ENCODE results near the gene TGFB2.

The TGFB2 gene

GRCh38 chr1:218394989-218395388 is 49.9 kb downstream of the TGFB2 start:
- DNase-seq, result no peak

GRCh38 chr1:218395916-218396315 is 50.8 kb downstream of the TGFB2 start:
- no peak for DNase-seq

- DNase-seq, result no peak
Observed at GRCh38 chr1:218397752-218398339, 52.7 kb downstream of the TGFB2 start.

- DNase-seq, result no peak
Observed at GRCh38 chr1:218400624-218401023, 55.5 kb downstream of the TGFB2 start.

- no peak for DNase-seq
Observed at GRCh38 chr1:218401441-218401997, 56.4 kb downstream of the TGFB2 start.

GRCh38 chr1:218401998-218402785 is 57.1 kb downstream of the TGFB2 start:
- DNase-seq, result no peak

- DNase-seq, result no peak
Observed at GRCh38 chr1:218402786-218403120, 57.6 kb downstream of the TGFB2 start.

GRCh38 chr1:218403300-218403699 is 58.2 kb downstream of the TGFB2 start:
- DNase-seq, result no peak

- DNase-seq, result no peak
Observed at GRCh38 chr1:218407630-218408029, 62.5 kb downstream of the TGFB2 start.

- DNase-seq, result no peak
Observed at GRCh38 chr1:218408135-218408534, 63.0 kb downstream of the TGFB2 start.

- no peak for DNase-seq
Observed at GRCh38 chr1:218408942-218409341, 63.8 kb downstream of the TGFB2 start.

GRCh38 chr1:218409946-218410510 is 64.9 kb downstream of the TGFB2 start:
- DNase-seq, result no peak

- DNase-seq, result no peak
Observed at GRCh38 chr1:218411101-218411500, 66.0 kb downstream of the TGFB2 start.

- no peak for DNase-seq
Observed at GRCh38 chr1:218412171-218412570, 67.0 kb downstream of the TGFB2 start.

GRCh38 chr1:218413179-218413578 is 68.0 kb downstream of the TGFB2 start:
- no peak for DNase-seq

- DNase-seq, result no peak
Observed at GRCh38 chr1:218414060-218414728, 69.1 kb downstream of the TGFB2 start.

GRCh38 chr1:218415726-218416125 is 70.6 kb downstream of the TGFB2 start:
- no peak for DNase-seq

GRCh38 chr1:218421531-218421930 is 76.4 kb downstream of the TGFB2 start:
- DNase-seq, result no peak

- no peak for DNase-seq
Observed at GRCh38 chr1:218424502-218424901, 79.4 kb downstream of the TGFB2 start.

- no peak for DNase-seq
Observed at GRCh38 chr1:218425647-218426342, 80.7 kb downstream of the TGFB2 start.

- DNase-seq, result no peak
Observed at GRCh38 chr1:218426343-218426657, 81.2 kb downstream of the TGFB2 start.

GRCh38 chr1:218429301-218429700 is 84.2 kb downstream of the TGFB2 start:
- no peak for DNase-seq

- no peak for DNase-seq
Observed at GRCh38 chr1:218430346-218430745, 85.2 kb downstream of the TGFB2 start.
